DMS114 treated with DMSO at 0.1 percent for 48 hours (cell line): ENCODE measurements around the gene MAPKAPK2.

Source experiments
- DNase-seq: peaks from one replicate; lab custom pipeline; 2025; ENCODE audit not compliant: unreplicated experiment; lab: John Stamatoyannopoulos, UW

Gene MAPKAPK2

DNA sequence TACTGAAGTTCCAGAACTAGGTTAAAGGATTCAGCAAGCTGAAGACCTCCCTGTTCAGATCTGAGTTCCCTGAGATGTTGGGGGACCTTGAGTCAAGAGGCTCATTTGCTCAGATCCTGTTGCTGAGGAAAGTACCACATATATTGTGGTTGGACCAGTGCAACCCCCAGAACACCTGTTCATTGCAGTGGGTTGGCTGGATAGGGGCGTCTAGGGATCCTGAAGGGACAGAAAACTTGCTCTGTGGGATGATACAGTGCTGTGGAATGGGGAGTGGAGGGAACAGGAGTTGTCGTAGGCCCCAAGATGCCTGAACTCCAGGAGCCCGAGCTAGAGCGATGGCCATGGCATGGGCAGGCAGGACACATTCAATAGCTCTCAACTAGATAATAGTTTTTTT lies 24.6 kb upstream of the MAPKAPK2 start:
- no peak for DNase-seq

DNA sequence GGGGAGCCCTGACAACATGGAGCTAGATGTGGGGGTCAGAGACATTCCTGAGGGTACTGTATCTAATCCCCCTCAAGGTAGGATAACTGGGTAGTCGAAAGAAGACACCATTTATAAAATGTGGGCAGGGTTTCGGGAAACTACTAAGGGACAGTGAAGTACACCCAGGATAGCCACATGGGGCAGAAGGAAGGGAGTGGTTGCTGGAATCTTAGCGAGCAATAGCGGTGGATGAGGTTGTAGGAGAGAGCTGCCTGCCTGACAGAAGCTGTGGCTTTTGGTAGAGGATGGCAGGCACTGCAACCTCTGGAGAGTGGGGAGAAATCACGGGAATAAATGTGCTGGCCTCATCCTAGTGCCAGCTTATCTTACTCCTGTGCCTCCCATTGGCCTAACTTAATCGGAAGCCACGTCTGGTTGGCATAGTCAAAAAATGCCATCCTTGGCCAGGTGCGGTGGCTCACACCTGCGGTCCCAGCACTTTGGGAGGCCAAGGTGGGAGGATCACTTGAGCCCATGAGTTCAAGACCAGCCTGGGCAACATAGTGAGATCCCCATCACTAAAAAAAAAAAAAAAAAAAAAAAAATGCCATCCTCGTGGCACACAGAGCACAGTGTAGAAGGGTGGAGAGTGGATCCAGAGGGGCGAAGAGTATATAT lies 23.4 kb upstream of the MAPKAPK2 start:
- no peak for DNase-seq

GRCh38 chr1:206662396-206663092 lies 22.2 kb upstream of the MAPKAPK2 start:
- DNase-seq, result no peak

DNA sequence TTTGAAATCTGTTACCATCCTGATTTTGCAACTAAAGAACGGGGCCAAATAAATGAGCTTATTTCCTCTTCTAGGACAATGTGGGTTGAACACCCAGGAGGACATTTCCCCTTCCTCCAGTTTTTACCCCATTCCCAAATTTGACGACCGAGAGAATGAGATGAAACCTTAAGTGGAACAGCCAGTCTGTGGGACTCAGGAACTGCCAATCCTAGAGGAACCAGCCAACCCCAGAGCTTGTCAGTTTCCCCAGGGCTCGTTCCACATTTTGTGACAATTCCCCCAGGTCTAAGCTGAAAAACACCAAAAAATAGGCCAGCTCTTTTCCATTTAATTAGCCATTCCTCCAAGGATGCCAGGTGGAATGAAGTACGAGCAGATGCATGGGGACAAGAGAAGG lies 21.3 kb upstream of the MAPKAPK2 start:
- DNase-seq, result no peak

GRCh38 chr1:206663832-206664652 lies 20.7 kb upstream of the MAPKAPK2 start:
- DNase-seq, result peak; percentile 55

GRCh38 chr1:206664740-206665139 lies 20.0 kb upstream of the MAPKAPK2 start:
- no peak for DNase-seq

GRCh38 chr1:206666031-206666561 lies 18.6 kb upstream of the MAPKAPK2 start:
- no peak for DNase-seq

DNA sequence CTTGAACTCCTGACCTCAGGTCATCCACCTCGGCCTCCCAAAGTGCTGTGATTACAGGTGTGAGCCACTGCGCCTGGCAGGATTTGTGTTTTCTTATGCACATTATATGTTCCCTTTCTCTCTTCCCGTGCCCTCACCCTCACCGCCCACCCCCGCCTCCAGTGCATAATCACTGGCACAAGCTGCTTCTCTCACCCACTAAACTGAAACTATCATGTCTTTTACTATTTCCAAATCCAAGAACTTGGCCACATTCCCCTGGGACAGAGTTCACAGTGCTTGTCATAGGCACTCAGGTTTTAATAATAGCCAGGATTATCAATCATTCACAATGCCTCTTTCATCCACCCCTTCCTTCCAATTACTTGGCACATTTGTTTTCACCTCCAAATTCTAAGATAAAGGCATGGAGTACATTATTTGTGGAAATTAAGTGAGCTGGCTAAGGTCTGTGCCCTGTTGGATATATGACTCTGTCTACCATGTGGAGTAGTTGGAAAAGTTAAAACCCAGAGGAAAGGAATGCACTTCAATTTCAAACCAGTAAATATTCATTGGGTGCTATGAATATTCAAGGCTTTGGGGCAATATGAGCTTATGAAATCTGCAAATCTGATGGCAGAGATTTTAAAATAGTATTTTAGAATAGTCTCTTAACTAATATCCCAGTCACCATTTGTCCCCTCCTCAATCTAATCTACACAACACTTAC lies 17.6 kb upstream of the MAPKAPK2 start:
- no peak for DNase-seq

GRCh38 chr1:206668351-206668750 lies 16.4 kb upstream of the MAPKAPK2 start:
- DNase-seq, result no peak

GRCh38 chr1:206668874-206669410 lies 15.8 kb upstream of the MAPKAPK2 start:
- no peak for DNase-seq

DNA sequence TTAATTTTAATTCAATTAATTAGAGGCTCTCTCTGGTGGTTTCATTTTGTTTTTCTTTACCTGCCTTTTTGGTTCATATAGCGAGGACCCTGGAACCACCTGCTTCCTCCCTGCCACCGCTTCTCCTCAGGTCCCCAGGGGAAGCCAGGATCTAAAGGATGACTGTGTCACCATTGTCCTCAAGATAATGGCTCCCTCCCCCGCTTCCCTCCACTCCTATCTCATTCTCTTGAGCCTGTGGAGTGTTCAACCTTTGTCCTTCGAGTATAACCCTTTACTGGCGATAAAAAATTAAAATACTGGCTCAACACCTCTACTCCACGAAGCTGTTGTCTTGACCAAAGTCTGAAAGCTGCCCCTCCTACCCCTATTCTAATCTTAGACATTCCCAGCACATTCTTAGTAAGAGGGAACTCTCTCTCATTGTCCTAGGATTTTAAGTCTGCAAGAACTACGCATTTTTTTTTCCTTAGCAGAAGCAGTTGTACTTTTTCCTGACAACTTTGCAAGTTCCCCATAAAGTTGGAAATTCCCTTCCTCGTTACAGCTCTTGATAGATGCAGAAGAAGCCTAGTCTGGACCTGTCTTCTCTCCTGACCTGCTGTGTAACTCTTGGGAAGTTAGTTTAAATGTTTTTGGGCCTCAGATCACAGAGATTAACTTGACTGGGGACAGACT lies 12.6 kb upstream of the MAPKAPK2 start:
- DNase-seq, result no peak

- DNase-seq, result no peak
Observed at GRCh38 chr1:206672844-206673758, 11.6 kb upstream of the MAPKAPK2 start.

GRCh38 chr1:206674236-206674635 lies 10.5 kb upstream of the MAPKAPK2 start:
- no peak for DNase-seq

GRCh38 chr1:206674745-206675175 lies 9.9 kb upstream of the MAPKAPK2 start:
- no peak for DNase-seq

DNA sequence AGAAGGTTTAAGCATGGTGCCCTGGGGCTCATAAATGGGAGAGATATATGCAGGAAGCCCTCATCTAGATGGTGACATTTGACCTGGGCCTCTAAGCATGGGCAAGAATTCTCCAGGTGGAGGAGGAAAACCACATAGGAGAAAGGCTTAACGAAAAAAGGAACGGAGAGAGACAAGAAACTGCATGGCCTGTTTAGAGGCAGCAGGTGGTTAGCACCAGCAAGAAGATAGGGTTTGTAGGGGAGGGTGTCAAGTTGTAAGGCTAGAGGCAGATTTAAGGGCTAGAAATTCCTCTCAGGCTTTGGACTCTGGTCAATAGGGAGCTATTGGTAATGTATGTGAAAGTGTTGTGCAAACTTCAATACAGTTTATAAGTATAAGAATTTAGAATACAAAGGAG lies 8.2 kb upstream of the MAPKAPK2 start:
- no peak for DNase-seq

DNA sequence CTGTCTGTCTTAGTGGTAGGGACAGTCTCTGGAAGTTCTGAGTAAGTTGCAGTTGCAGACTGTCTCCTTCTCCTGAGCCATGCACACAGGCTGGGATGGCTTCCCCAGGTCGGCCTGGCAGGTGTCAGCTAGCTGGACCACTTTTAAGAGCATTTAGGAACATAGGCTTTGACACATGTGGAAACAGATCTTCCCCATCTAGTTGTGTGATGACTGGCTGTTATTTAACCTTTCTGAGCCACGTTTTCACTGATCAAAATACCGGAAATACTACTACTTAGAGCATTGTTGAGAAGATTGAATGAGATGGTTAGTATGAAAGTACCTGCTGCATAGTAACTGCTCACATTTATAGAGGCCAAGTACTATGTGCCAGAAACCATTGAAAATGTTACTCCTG lies 6.2 kb upstream of the MAPKAPK2 start:
- no peak for DNase-seq

DNA sequence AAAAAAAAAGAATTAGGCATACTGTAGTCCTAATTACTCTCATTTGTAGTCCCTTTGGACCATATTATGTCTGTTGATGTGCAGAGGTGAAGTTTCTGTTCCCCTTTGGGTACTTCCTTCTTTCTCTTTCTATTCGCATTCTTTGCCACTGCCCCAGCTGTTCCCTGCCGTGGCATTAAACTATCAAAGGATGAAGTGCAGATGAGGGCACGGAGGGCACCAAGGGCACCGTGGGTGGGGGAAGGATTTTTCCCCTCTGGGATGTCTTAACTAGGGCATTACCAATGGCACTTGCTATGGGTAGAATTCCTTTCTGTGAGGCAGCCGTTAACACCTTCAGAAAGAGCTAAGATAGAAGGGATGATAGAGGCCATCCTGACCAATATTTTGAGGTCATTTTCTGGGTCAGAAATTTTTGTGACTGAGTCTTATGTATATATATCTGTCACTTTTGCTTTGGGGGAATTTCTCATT lies 4.9 kb upstream of the MAPKAPK2 start:
- no peak for DNase-seq

- DNase-seq, result no peak
Observed at GRCh38 chr1:206680279-206680678, 4.4 kb upstream of the MAPKAPK2 start.

DNA sequence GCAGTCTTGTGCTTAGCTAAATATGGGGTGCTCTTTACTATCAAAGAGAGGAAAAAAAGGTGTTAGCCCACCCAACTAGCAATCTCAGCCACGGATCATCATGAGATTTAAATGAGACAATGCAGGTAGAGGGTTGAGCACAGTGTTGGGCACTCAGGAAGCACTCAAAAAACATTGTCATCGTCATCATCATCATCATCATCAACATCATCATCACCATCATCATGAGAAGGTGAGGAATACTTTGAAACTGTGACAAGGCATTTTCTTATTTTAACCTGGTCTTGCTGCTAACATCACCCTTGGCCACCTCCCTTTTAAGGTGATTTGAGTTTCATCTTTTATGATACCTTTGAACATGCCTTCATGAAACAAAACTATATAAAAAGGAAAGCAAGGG lies 3.3 kb upstream of the MAPKAPK2 start:
- no peak for DNase-seq
